CD4-positive, alpha-beta T cell treated with Interleukin-15 for 1 hour (primary cell): ENCODE measurements around the gene RRH.

Source experiments
- DNase-seq: peaks from one replicate; pipeline ENCODE4 v3.0.0-alpha.2; 2020

Gene RRH

DNA sequence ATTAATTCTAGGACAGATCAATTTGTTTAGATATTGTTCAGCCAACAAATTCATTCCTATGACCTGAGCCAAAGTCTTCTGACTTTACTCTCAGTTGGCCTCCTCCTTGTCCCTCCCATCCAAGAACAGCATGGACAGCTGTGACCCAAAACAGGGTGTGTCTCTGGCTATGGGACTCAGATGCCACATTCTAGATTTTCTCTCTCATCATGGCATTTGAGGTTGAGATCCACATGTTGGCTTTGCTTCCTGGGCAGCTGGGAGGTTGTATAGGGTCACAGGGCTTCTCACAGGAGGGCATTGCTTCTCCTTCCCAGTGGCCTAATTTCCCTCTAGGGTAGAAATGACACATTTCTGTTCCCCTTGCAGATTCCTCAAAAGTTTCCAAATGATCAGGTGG is 62.3 kb downstream of the RRH start:
- no peak for DNase-seq
